Calu3 (cell line): Measurements from ENCODE around the gene SIX1. TPM values are rescaled to one million over a fixed set of nuclear protein-coding genes. Genes with fewer than 3 reads are reported as not detected.

Experiments
- BruUV-seq: library from RNA; stranded (reverse); fragments of 400-500 nt; replicated peaks from 2 replicates; lab custom pipeline; 2021; lab: Mats Ljungman, UMichigan
- CTCF ChIA-PET: fragments of 300-600 bp; sonication (Branson Sonifier 250); formaldehyde crosslinking; loops from one replicate; lab custom pipeline; 2022; ENCODE audit warnings: antibody characterized with exemption; lab: Charles Lee
- DNase-seq: peaks from one replicate; pipeline ENCODE4 v3.0.0; 2022
- H3K27ac Mint-ChIP-seq: one replicate; pipeline ENCODE4 v1.8.0; 2022; ENCODE audit warnings: mixed read lengths; ENCODE audit not compliant: unreplicated experiment
- H3K27me3 Mint-ChIP-seq: one replicate; pipeline ENCODE4 v1.8.0; 2022; ENCODE audit warnings: mixed read lengths; ENCODE audit not compliant: unreplicated experiment
- H3K36me3 Mint-ChIP-seq: one replicate; pipeline ENCODE4 v1.8.0; 2022; ENCODE audit warnings: mild to moderate bottlenecking, moderate library complexity, mixed read lengths; ENCODE audit not compliant: insufficient read depth, unreplicated experiment
- H3K4me1 Mint-ChIP-seq: one replicate; pipeline ENCODE4 v1.8.0; 2022; ENCODE audit warnings: mild to moderate bottlenecking, low read depth, mixed read lengths; ENCODE audit not compliant: unreplicated experiment
- H3K4me3 Mint-ChIP-seq: one replicate; pipeline ENCODE4 v1.8.0; 2022; ENCODE audit warnings: mild to moderate bottlenecking, low read depth, moderate library complexity, mixed read lengths; ENCODE audit not compliant: unreplicated experiment
- H3K9me3 Mint-ChIP-seq: one replicate; pipeline ENCODE4 v1.8.0; 2022; ENCODE audit warnings: low read depth, mixed read lengths; ENCODE audit not compliant: unreplicated experiment
- intact Hi-C: fragments of 100-400 bp; cut with micrococcal nuclease; formaldehyde crosslinking; loops from one replicate; pipeline ENCODE4 v1.10.0; 2022; ENCODE audit not compliant: unreplicated experiment
- total RNA-seq: library from RNA; stranded (reverse); gene quantifications from 2 replicates; pipeline ENCODE4 v1.2.3, GENCODE V29; 2022
- TF ChIP-seq, protein P1 (sequence below): fragments of 200-600 bp; IDR thresholded peaks from one replicate; pipeline ENCODE4 v1.8.0; 2022; ENCODE audit warnings: antibody characterized with exemption; ENCODE audit not compliant: unreplicated experiment

The SIX1 gene
- total RNA-seq, 1 experiment from 2014 or later: 4.6 TPM

- TF ChIP-seq, protein P1, sequence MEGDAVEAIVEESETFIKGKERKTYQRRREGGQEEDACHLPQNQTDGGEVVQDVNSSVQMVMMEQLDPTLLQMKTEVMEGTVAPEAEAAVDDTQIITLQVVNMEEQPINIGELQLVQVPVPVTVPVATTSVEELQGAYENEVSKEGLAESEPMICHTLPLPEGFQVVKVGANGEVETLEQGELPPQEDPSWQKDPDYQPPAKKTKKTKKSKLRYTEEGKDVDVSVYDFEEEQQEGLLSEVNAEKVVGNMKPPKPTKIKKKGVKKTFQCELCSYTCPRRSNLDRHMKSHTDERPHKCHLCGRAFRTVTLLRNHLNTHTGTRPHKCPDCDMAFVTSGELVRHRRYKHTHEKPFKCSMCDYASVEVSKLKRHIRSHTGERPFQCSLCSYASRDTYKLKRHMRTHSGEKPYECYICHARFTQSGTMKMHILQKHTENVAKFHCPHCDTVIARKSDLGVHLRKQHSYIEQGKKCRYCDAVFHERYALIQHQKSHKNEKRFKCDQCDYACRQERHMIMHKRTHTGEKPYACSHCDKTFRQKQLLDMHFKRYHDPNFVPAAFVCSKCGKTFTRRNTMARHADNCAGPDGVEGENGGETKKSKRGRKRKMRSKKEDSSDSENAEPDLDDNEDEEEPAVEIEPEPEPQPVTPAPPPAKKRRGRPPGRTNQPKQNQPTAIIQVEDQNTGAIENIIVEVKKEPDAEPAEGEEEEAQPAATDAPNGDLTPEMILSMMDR: no peak
- intact Hi-C loops: no loop called here
- CTCF ChIA-PET: no interaction called here
- Mint-ChIP-seq H3K27me3 (peaks cover 46% of the 10 kb centered on the region), H3K36me3 (peaks cover 13% of the 10 kb centered on the region), H3K9me3 (no peaks in the 10 kb centered on the region), H3K4me3 (no peak overlapping the region), H3K27ac (no peak overlapping the region), H3K4me1 (peaks cover 5% of the 10 kb centered on the region)
- DNase-seq: no peak
- BruUV-seq: no TSS peak
Measured at GRCh38 chr14:60655119-60655897, 6.0 kb upstream of the SIX1 start.

DNA sequence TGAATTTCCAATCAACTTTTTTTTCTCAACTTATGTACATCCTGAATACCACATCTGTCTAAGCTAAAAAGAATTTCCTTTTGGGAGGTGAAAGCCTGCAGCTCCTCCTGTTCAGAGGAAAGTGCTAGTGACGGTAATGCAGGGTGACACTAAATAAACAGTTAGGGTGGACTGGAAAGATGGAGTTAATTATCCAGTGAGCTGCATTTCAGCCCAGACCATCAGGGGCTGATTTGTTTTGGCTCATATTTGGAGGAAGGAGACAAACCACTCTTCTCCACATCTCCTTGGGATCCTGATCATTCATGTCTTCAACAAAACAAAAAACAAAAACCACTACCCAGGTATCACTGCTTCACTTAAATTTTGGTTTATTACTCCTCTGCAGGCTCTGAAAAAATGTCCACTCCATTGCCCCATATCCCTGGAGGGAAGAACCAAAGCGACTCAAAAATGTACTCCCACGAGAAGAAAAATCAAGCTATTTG is 5.1 kb upstream of the SIX1 start:
- peaks cover 56% of the 10 kb centered on the region for H3K27me3 Mint-ChIP-seq

DNA sequence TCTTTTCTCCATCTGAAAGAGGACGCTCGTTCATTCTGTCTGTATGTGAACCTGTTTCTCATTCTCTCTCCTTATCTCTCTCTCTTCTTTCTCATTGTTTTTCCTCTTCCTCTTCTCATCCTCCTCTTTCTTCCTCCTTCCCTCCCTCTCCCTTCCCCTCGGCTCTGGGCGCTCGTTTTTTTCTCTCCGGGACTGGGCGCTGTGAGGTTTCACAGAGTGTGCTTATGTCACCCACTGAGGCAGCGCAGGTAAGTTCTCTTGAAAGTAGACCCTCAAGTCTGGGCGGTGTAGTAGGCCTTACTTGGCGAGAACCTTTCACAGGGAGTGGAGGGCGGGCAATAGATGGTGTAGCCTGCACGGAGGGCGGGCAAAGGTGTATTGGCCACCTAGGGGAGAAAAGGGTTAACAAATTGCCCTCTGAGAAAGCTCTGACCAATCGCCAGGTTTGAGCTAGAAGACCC is 4.5 kb upstream of the SIX1 start:
- no TSS peak for BruUV-seq
- intact Hi-C loops: loop anchor here (5.0 kb wide), 1 partner anchor 69 kb away; the partner anchor contains the start of gene SIX4
- CTCF ChIA-PET: interaction anchor here (0.7 kb wide), 1 partner anchor 1738 kb away, joined by 4 read pairs; no protein-coding TSS in a partner anchor
- Mint-ChIP-seq H3K27me3 (peaks cover 56% of the 10 kb centered on the region), H3K9me3 (no peaks in the 10 kb centered on the region), H3K27ac (no peak overlapping the region), H3K4me3 (no peak overlapping the region), H3K4me1 (peaks cover 12% of the 10 kb centered on the region), H3K36me3 (peaks cover 26% of the 10 kb centered on the region)
- no peak for DNase-seq
- TF ChIP-seq, protein P1: no peak

More for the DNA sequence above, 5.1 kb upstream of the SIX1 start:
- Mint-ChIP-seq H3K9me3 (no peaks in the 10 kb centered on the region), H3K27ac (no peak overlapping the region), H3K4me1 (peaks cover 12% of the 10 kb centered on the region), H3K4me3 (no peak overlapping the region), H3K36me3 (peaks cover 19% of the 10 kb centered on the region)
- TF ChIP-seq, protein P1: no peak
- CTCF ChIA-PET: interaction anchor here (0.7 kb wide), 1 partner anchor 1738 kb away, joined by 4 read pairs; no protein-coding TSS in a partner anchor
- no TSS peak for BruUV-seq
- intact Hi-C loops: loop anchor here (5.0 kb wide), 1 partner anchor 68 kb away; the partner anchor contains the start of gene SIX4
- no peak for DNase-seq

- Mint-ChIP-seq H3K4me3 (peak overlapping the region; percentile 24), H3K9me3 (no peaks in the 10 kb centered on the region), H3K27ac (no peak overlapping the region), H3K4me1 (peaks cover 12% of the 10 kb centered on the region), H3K36me3 (peaks cover 33% of the 10 kb centered on the region), H3K27me3 (peaks cover 56% of the 10 kb centered on the region)
- no TSS peak for BruUV-seq
- DNase-seq: no peak
- TF ChIP-seq, protein P1: no peak
- intact Hi-C loops: loop anchor here (5.0 kb wide), 1 partner anchor 69 kb away; the partner anchor contains the start of gene SIX4
- CTCF ChIA-PET: interaction anchor here (0.7 kb wide), 1 partner anchor 67 kb away, joined by 3 read pairs; no protein-coding TSS in a partner anchor
Measured at GRCh38 chr14:60652674-60653651, 3.7 kb upstream of the SIX1 start.
